B cell (primary cell): ENCODE data around the gene TMEM233. TPM values are rescaled to one million over a fixed set of nuclear protein-coding genes. Genes with fewer than 3 reads are reported as not detected.

Experiments used
- ATAC-seq: fragments of 200-7000 bp; cut with Tn5 transposase; one replicate; pipeline ENCODE4 v1.10.0; 2021; ENCODE audit warnings: low read depth, mild to moderate bottlenecking, moderate number of reproducible peaks, moderate library complexity
- CTCF ChIA-PET: fragments of 350-600 bp; sonication (Branson Sonifier 250); formaldehyde crosslinking; loops from one replicate; lab custom pipeline; 2021; ENCODE audit warnings: antibody characterized with exemption, inconsistent platforms; lab: Charles Lee
- POLR2A ChIA-PET: fragments of 350-600 bp; sonication (Branson Sonifier 250); formaldehyde crosslinking; loops from one replicate; lab custom pipeline; 2021; ENCODE audit warnings: antibody characterized with exemption; lab: Charles Lee
- DNase-seq: peaks from one replicate; pipeline ENCODE4 v3.0.0; 2013
- H2AFZ ChIP-seq: 2 replicates; pipeline ENCODE4 v1.6.1; 2012; ENCODE audit warnings: mild to moderate bottlenecking, low read depth, low read length; ENCODE audit not compliant: insufficient read depth, poor library complexity, severe bottlenecking
- H3K27ac ChIP-seq, 2 donors: 1 replicate in 1 of 2; 2 replicates in 1 of 2; pipeline ENCODE4 v1.5.1; 2012 to 2013; ENCODE audit warnings: low read length in 2 of 2, mild to moderate bottlenecking in 2 of 2, moderate library complexity in 1 of 2
- H3K27me3 ChIP-seq, 4 experiments: fragments of 200-600 bp in 1 of 4; sonication (generic) in 1 of 4; replicated peaks in 1 of 4; 1 replicate in 2 of 4; 2 replicates in 2 of 4; pipeline versions ENCODE4 v1.6.1 to v1.7.0; 2013 to 2016; ENCODE audit warnings: low read length in 3 of 4, mild to moderate bottlenecking in 2 of 4, mixed read lengths in 1 of 4, moderate library complexity in 1 of 4; ENCODE audit not compliant: insufficient read depth in 4 of 4, control insufficient read depth in 3 of 4; ENCODE audit errors: control extremely low read depth in 1 of 4
- H3K36me3 ChIP-seq, 2 experiments: replicated peaks in 1 of 2; 1 replicate in 1 of 2; 2 replicates in 1 of 2; pipeline versions ENCODE4 v1.6.1 to v1.7.1; 2013; ENCODE audit warnings: low read length in 1 of 2; ENCODE audit not compliant: insufficient read depth in 2 of 2, control insufficient read depth in 1 of 2; ENCODE audit errors: control extremely low read depth in 1 of 2, extremely low read depth in 1 of 2
- H3K4me1 ChIP-seq, 2 donors: fragments of 200-600 bp in 1 of 2; sonication (generic) in 1 of 2; 1 replicate in 1 of 2; 2 replicates in 1 of 2; pipeline versions ENCODE4 v1.5.1 to v1.6.1; 2013 to 2017; ENCODE audit warnings: low read length in 2 of 2; ENCODE audit not compliant: control insufficient read depth in 2 of 2, insufficient read depth in 2 of 2
- H3K4me2 ChIP-seq: replicated peaks from 2 replicates; pipeline ENCODE3; 2012; ENCODE audit warnings: mild to moderate bottlenecking, low read depth, low read length; ENCODE audit not compliant: poor library complexity, severe bottlenecking
- H3K4me3 ChIP-seq, 5 experiments: fragments of 200-600 bp in 1 of 5; sonication (generic) in 1 of 5; 1 replicate in 3 of 5; 2 replicates in 2 of 5; pipeline versions ENCODE4 v1.5.1 to v1.7.0; 2011 to 2016; ENCODE audit warnings: low read length in 4 of 5, mild to moderate bottlenecking in 4 of 5, low read depth in 2 of 5, control low read depth in 1 of 5, moderate library complexity in 1 of 5; ENCODE audit not compliant: insufficient read depth in 1 of 5; ENCODE audit errors: control extremely low read depth in 1 of 5, extremely low read depth in 1 of 5
- H3K79me2 ChIP-seq: fragments of 200-600 bp; sonication (generic); one replicate; pipeline ENCODE4 v1.6.0; 2016; ENCODE audit warnings: low read length; ENCODE audit not compliant: control insufficient read depth, insufficient read depth
- H3K9ac ChIP-seq: fragments of 200-600 bp; sonication (generic); 2 replicates; pipeline ENCODE4 v1.6.1; 2017; ENCODE audit warnings: mild to moderate bottlenecking, low read length, moderate library complexity
- H3K9me3 ChIP-seq, 3 donors: one replicate each; pipeline versions ENCODE4 v1.6.1 to v1.7.1; 2013; ENCODE audit warnings: low read length in 2 of 3; ENCODE audit not compliant: control insufficient read depth in 2 of 3, insufficient read depth in 1 of 3; ENCODE audit errors: control extremely low read depth in 1 of 3
- H4K20me1 ChIP-seq: 2 replicates; pipeline ENCODE4 v1.6.0; 2012; ENCODE audit warnings: mild to moderate bottlenecking, low read length; ENCODE audit not compliant: insufficient read depth, control insufficient read depth, poor library complexity, severe bottlenecking
- H3K27ac Mint-ChIP-seq: one replicate; pipeline ENCODE4 v1.8.0; 2021; ENCODE audit warnings: mixed read lengths
- H3K27me3 Mint-ChIP-seq: one replicate; pipeline ENCODE4 v1.8.0; 2021; ENCODE audit warnings: mixed read lengths
- H3K4me1 Mint-ChIP-seq: one replicate; pipeline ENCODE4 v1.8.0; 2021; ENCODE audit warnings: mixed read lengths
- H3K4me3 Mint-ChIP-seq: one replicate; pipeline ENCODE4 v1.8.0; 2021; ENCODE audit warnings: mixed read lengths
- H3K9me3 Mint-ChIP-seq: one replicate; pipeline ENCODE4 v1.8.0; 2022; ENCODE audit warnings: mixed read lengths; ENCODE audit not compliant: insufficient read depth
- CTCF ChIP-seq: fragments of 200-600 bp; IDR thresholded peaks from one replicate; pipeline ENCODE4 v1.8.0; 2022; ENCODE audit warnings: antibody characterized with exemption, mild to moderate bottlenecking
- EZH2 ChIP-seq: IDR thresholded peaks from 2 replicates; pipeline ENCODE4 v1.6.1; 2012; ENCODE audit warnings: borderline replicate concordance, low read depth, mild to moderate bottlenecking, moderate library complexity, low read length; ENCODE audit not compliant: insufficient read depth, poor library complexity, severe bottlenecking
- WGBS: methylation state at CpG from one replicate; pipeline ENCODE4 v1.1.5; 2013; ENCODE audit warnings: missing lambda C conversion rate; ENCODE audit not compliant: insufficient coverage; 5-methylcytosine and 5-hydroxymethylcytosine counted together
- intact Hi-C: fragments of 100-400 bp; cut with micrococcal nuclease; formaldehyde crosslinking; loops from one replicate; pipeline ENCODE4 v1.10.0; 2022
- polyA plus RNA-seq: library from polyadenylated mRNA; depleted of rRNA; stranded (reverse); fragments of >200 nt; gene quantifications from 2 replicates; pipeline ENCODE4 v1.2.3, GENCODE V29; 2012
- total RNA-seq, 2 donors: library from RNA; stranded (reverse); fragments of 120-200 nt in 1 of 2; gene quantifications; 1 replicate in 1 of 2; 2 replicates in 1 of 2; pipeline versions ENCODE4 v1.2.3 to v1.2.4, GENCODE V29; 2013 to 2022

Gene TMEM233
- total and polyA plus RNA-seq, 2 donors (not counting 1 experiment from before 2014, with no cell fraction given) = not detected

DNA sequence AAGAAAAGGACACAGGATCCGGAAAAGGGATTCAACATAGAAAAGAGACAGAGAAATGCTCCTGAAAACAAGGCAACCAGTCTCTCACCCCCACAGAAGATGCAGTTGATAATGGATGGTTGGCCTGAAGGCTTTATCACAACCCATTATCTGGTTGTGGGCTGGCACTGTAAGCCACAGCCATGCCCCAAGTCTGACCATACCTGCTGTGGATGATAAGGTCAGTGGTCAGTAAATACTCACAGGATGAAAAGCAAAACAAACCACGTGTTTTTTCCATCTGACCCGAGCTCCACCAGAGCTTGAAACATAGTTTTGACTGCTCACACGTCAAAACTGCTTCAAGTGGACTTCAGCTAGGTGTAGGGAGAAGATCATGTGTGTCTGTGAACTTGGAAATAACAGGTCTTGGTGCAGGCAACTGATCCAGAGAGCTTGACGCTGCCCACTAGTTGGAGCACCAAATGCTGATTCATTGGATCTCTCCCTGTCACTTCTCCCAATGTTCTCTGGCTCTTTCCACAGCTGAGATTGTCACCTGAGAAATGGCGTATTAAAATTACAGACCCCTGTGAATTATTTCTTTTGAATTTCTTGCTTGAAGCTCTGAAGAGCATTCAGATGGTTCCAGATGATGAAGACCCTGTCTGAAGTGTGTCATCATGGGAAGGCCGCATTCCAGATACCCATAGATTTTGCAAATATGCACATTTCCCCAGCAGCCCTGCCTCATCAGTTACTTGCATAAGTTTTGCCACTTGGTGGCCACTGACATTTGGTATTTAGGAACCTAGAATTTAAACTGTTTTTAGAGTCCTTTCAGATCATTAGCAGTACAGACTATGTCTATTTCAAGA, 8.5 kb downstream of the TMEM233 start:
- H3K4me3 ChIP-seq = no peak overlapping the region
- no peak overlapping the region for H3K4me3 Mint-ChIP-seq
- ATAC-seq = no peak
- H3K4me2 ChIP-seq = no peak overlapping the region
- H2AFZ ChIP-seq = no peak overlapping the region
- H3K27ac ChIP-seq = no peak overlapping the region
- H3K9me3 ChIP-seq = no peaks in the 10 kb centered on the region
- H3K4me1 ChIP-seq = no peaks in the 10 kb centered on the region
- WGBS = 75% methylated on average over 5 of the region's 7 CpGs
- H3K27me3 Mint-ChIP-seq = peaks cover 52% of the 10 kb centered on the region
- CTCF ChIA-PET = no interaction called here
- H4K20me1 ChIP-seq = no peaks in the 10 kb centered on the region
- no peak overlapping the region for H3K27ac Mint-ChIP-seq
- DNase-seq = no peak
- H3K9ac ChIP-seq = no peak overlapping the region
- intact Hi-C loops = no loop called here
- no peaks in the 10 kb centered on the region for H3K79me2 ChIP-seq
- POLR2A ChIA-PET = no interaction called here
- peaks cover 0 to 18% (median 10%) of the 10 kb centered on the region in 4 experiments for H3K27me3 ChIP-seq
- H3K36me3 ChIP-seq = no peaks in the 10 kb centered on the region
- no peaks in the 10 kb centered on the region for H3K9me3 Mint-ChIP-seq
- H3K4me1 Mint-ChIP-seq = no peaks in the 10 kb centered on the region
- no peak for TF ChIP-seq CTCF
- TF ChIP-seq EZH2 = no peak

GRCh38 chr12:119602734-119603094, 9.1 kb downstream of the TMEM233 start:
- Histone ChIP-seq H3K27me3 (peaks cover 0 to 12% (median 6%) of the 10 kb centered on the region in 4 experiments), H3K4me2 (no peak overlapping the region), H3K9ac (no peak overlapping the region), H3K4me3 (no peak overlapping the region), H3K4me1 (no peaks in the 10 kb centered on the region), H3K9me3 (no peaks in the 10 kb centered on the region), H2AFZ (no peak overlapping the region), H3K36me3 (no peaks in the 10 kb centered on the region), H3K79me2 (no peaks in the 10 kb centered on the region), H4K20me1 (no peaks in the 10 kb centered on the region), H3K27ac (no peak overlapping the region)
- Mint-ChIP-seq H3K27me3 (peaks cover 48% of the 10 kb centered on the region), H3K4me3 (no peak overlapping the region), H3K9me3 (no peaks in the 10 kb centered on the region), H3K4me1 (no peaks in the 10 kb centered on the region), H3K27ac (no peak overlapping the region)
- intact Hi-C loops = no loop called here
- POLR2A ChIA-PET = no interaction called here
- no peak for ATAC-seq
- WGBS = 92% methylated on average over 2 of the region's 4 CpGs
- TF ChIP-seq CTCF (no peak), EZH2 (no peak)
- CTCF ChIA-PET = no interaction called here
- no peak for DNase-seq
